C4-2B (cell line): ENCODE data around the gene MPHOSPH9.
"Not testable (repeated sequence)": the region's sequence is repeated elsewhere in the genome, so short reads cannot be mapped to it uniquely, and the experiment has no call there.

Source experiments
- H3K27ac ChIP-seq: fragments of 450-650 bp; 2 replicates; pipeline ENCODE4 v1.5.1; 2017
- ZFX ChIP-seq: fragments of 450-650 bp; IDR thresholded peaks from 2 replicates; pipeline ENCODE4 v1.6.1; 2017
- TF ChIP-seq, protein P1 (sequence below): fragments of 450-650 bp; conservative IDR thresholded peaks from 2 replicates; pipeline ENCODE4 v1.5.1; 2017; ENCODE audit warnings: mild to moderate bottlenecking

MPHOSPH9 gene

DNA sequence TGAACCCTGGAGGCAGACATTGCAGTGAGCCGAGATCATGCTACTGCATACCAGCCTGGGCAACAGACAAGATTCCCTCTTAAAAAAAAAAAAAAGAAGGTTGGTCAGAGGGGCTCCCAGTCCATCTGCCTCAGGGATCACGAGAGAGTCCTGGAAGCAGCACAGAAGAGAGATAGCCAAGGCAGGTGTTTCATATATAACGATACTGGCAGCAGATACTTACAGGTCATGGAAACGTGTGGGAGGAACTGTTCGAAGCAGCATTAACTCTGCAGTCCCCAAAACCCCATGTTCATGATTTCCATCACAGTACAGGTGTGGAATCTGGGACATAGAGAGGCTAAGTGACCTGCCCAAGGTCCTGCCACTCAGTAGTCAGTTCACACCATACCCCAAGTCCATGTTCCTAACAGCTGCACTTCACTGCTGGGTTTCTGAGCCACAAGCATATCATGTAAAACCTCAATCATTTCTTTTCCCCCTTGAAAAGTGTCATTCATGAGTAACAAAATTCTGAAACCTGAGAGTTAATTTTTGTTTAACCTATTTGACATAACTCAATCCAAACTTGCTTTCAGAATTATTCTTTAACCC, 22.0 kb upstream of the MPHOSPH9 start:
- TF ChIP-seq, protein P1, sequence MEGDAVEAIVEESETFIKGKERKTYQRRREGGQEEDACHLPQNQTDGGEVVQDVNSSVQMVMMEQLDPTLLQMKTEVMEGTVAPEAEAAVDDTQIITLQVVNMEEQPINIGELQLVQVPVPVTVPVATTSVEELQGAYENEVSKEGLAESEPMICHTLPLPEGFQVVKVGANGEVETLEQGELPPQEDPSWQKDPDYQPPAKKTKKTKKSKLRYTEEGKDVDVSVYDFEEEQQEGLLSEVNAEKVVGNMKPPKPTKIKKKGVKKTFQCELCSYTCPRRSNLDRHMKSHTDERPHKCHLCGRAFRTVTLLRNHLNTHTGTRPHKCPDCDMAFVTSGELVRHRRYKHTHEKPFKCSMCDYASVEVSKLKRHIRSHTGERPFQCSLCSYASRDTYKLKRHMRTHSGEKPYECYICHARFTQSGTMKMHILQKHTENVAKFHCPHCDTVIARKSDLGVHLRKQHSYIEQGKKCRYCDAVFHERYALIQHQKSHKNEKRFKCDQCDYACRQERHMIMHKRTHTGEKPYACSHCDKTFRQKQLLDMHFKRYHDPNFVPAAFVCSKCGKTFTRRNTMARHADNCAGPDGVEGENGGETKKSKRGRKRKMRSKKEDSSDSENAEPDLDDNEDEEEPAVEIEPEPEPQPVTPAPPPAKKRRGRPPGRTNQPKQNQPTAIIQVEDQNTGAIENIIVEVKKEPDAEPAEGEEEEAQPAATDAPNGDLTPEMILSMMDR, result no peak
- no peak for TF ChIP-seq ZFX
- no peak overlapping the region for H3K27ac ChIP-seq

GRCh38 chr12:123253641-123254459, 20.9 kb upstream of the MPHOSPH9 start:
- no peak for TF ChIP-seq ZFX
- TF ChIP-seq, protein P1, result no peak
- H3K27ac ChIP-seq, result no peak overlapping the region

DNA sequence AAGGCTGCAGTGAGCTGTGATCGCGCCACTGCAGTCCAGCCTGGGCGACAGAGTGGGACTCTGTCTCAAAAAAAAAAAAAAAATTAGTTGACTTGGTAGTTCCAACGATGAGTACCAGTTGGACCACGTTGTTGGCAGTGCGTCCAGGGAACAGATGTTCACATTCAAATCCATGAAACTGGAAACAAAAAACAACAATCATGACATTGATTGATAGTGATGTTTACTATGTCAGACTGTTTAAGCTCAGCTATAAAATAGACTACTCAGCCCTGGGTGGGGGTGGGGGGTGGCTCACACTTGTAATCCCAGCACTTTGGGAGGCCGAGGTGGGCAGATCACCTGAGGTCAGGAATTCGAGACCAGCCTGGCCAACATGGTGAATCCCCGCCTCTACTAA, 19.4 kb upstream of the MPHOSPH9 start:
- peak overlapping the region; percentile 75 for H3K27ac ChIP-seq

- no peak for TF ChIP-seq ZFX
- H3K27ac ChIP-seq, result peak overlapping the region; percentile 75
Measured at GRCh38 chr12:123251403-123252076, 18.6 kb upstream of the MPHOSPH9 start.

GRCh38 chr12:123250471-123251383, 17.8 kb upstream of the MPHOSPH9 start:
- no peak for TF ChIP-seq ZFX
- TF ChIP-seq, protein P1, result no peak
- peak overlapping the region; percentile 75 for H3K27ac ChIP-seq

GRCh38 chr12:123248996-123249741, 16.2 kb upstream of the MPHOSPH9 start:
- not testable (repeated sequence) for H3K27ac ChIP-seq

- not testable (repeated sequence) for H3K27ac ChIP-seq
Measured at GRCh38 chr12:123248129-123248528, 15.2 kb upstream of the MPHOSPH9 start.

DNA sequence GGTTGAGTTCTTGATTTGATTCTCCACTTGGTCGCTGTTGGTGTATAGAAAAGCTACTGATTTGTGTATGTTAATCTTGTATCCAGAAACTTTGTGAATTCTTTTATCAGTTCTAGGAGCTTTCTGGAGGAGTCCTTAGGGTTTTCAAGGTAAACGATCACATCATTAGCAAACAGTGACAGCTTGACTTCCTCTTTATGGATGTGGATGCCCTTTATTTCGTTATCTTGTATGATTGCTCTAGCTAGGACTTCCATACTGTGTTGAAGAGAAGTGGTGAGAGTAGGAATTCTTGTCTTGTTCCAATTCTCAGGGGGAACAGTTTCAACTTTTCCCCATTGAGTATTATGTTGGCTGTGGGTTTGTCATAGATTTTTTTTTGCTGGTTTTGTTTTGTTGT, 12.7 kb upstream of the MPHOSPH9 start:
- H3K27ac ChIP-seq, result no peak overlapping the region

More for the DNA sequence above, 12.7 kb upstream of the MPHOSPH9 start:
- TF ChIP-seq ZFX, result no peak
- TF ChIP-seq, protein P1, result no peak
